HG03457 (cell line): ENCODE measurements around the gene UPB1.

Source experiments
- ATAC-seq: cut with Tn5 transposase; IDR thresholded peaks from one replicate; pipeline ENCODE4 v1.9.1; 2021; ENCODE audit warnings: moderate number of reproducible peaks; ENCODE audit not compliant: unreplicated experiment

UPB1 gene

GRCh38 chr22:24559471-24559870 is 64.3 kb downstream of the UPB1 start:
- ATAC-seq = no peak

- no peak for ATAC-seq
Observed at GRCh38 chr22:24563246-24563645, 68.1 kb downstream of the UPB1 start.

- ATAC-seq = no peak
Observed at GRCh38 chr22:24564376-24565058, 69.4 kb downstream of the UPB1 start.

- no peak for ATAC-seq
Observed at GRCh38 chr22:24565077-24565476, 69.9 kb downstream of the UPB1 start.

GRCh38 chr22:24566899-24567511 is 71.9 kb downstream of the UPB1 start:
- no peak for ATAC-seq

- no peak for ATAC-seq
Observed at GRCh38 chr22:24567668-24568067, 72.5 kb downstream of the UPB1 start.

- ATAC-seq = no peak
Observed at GRCh38 chr22:24571266-24571665, 76.1 kb downstream of the UPB1 start.

- no peak for ATAC-seq
Observed at GRCh38 chr22:24576778-24577177, 81.6 kb downstream of the UPB1 start.
